ENCODE measurements around the gene PRR33.

Gene PRR33

GRCh38 chr11:1916132-1916985, 24.7 kb upstream of the PRR33 start:
- no peak for DNase-seq (ENCODE audit: low read depth in 2 of 2)

- DNase-seq (ENCODE audit: low read depth in 2 of 2) = no peak
Measured at GRCh38 chr11:1915795-1916131, 24.1 kb upstream of the PRR33 start.

DNA sequence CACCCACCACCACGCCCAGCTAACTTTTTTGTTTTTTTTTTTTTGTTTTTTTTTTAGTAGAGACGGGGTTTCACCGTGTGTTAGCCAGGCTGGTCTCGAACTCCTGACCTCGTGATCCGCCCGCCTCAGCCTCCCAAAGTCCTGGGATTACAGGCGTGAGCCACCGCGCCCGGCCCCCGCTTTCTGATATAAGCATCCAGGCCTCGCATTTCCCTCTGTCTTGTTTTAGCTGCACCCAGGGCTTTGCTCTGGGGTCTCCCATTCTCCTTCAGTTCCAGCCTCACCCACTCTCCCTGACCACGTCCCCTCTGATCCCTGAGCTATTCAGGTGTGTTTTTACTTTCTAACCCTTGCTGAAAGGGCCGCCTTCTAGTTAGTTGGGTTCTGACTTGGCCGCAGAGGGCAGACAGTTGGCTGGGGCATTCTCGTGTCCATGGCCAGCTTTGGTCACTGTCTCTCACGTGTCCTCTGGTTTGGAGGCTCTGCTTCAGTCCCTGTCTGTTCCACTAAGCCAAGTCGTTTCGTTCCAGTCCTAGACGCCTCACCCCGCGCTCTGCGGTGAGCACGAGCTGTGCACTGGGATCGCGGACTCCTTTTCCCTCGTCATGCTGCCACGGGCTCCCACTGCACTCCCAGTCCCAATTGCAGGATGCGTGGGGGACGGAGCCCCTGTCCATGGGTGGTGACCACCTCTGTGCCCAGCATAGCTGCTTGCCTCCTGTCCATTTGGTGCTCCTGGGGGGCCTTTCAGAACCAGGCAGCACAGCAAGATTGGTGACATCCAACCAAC, 21.8 kb upstream of the PRR33 start:
- DNase-seq (ENCODE audit: low read depth in 2 of 2) = no peak

- no peak for DNase-seq (ENCODE audit: low read depth in 2 of 2)
Measured at GRCh38 chr11:1912289-1912878, 20.7 kb upstream of the PRR33 start.

DNA sequence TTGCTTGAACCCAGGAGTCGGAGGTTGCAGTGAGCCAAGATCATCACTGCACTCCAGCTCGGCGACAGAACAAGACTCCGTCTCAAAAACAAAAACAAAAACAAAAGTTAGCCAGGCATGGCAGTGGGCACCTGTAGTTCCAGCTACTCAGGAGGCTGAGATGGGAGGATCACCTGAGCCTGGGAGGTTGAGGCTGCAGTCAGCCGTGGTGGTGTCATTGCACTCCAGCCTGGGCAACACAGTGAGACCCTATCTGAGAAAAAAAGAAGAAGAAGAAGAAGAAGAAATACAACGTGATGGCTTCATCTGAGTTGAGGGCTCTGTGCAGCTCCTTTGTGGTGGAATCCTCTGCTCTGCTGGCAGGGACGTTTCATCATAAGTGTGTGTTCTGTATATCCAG, 17.8 kb upstream of the PRR33 start:
- no peak for DNase-seq (ENCODE audit: low read depth in 2 of 2)

DNA sequence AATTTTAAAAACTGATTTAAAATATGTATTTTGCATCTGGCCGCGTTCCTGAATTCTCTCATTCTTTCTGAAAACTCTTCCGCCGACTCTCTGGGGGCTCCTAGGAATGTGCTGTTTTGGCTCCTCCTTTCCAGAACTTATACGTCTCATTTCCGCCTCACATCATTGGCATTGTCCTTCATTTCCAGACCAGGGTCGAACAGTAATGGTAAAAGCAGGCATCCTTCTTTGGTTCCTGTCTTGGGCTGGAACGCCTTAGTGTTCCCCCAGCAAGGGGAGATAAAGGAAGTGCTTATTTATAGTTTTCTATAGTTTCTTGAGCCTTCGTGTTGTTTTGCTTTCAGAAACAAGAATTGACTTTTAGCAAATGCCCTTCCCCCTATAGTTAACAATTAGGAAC, 16.9 kb upstream of the PRR33 start:
- no peak for DNase-seq (ENCODE audit: low read depth in 2 of 2)

- DNase-seq (ENCODE audit: low read depth in 2 of 2) = no peak
Measured at GRCh38 chr11:1906611-1907423, 15.1 kb upstream of the PRR33 start.

DNA sequence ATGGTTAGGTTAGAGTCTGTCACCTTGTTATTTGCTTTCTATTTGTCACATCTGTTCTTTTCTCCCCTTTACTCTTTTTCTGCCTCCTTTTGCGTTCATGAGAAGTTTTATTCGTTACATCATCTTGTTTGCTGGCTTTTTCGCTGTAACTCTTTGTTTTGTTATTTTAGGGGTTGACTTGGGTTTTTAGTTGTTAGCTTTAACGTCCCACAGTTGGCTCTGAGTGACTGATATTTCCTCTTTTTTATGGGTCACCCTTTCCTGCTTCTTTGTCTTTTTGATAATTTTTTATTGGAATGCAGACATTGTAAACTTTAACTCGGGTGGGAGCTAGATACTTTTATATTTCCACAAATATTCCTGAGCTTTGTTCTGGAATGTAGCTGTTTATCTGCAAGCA, 14.5 kb upstream of the PRR33 start:
- no peak for DNase-seq (ENCODE audit: low read depth in 2 of 2)

DNA sequence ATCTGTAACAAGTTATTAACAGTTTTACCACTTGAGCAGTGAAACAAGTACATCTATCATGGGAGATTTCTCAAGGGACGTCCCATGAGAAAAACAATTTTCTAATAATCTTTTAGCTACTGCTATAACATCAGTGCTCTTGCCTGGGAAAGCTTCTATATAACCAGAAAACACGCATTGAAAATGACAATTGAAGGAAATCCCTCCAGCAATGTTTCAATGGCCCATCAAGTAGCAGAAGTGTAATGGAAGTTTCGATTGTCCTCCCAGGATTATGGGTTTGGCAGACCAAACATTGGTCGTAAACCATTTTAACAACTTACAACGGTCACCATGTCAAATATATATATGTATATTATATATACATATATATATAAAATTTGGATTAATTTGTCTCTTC, 8.0 kb upstream of the PRR33 start:
- DNase-seq (ENCODE audit: low read depth in 2 of 2) = no peak

- no peak for DNase-seq (ENCODE audit: low read depth in 2 of 2)
Measured at GRCh38 chr11:1899090-1899489, 7.4 kb upstream of the PRR33 start.

DNA sequence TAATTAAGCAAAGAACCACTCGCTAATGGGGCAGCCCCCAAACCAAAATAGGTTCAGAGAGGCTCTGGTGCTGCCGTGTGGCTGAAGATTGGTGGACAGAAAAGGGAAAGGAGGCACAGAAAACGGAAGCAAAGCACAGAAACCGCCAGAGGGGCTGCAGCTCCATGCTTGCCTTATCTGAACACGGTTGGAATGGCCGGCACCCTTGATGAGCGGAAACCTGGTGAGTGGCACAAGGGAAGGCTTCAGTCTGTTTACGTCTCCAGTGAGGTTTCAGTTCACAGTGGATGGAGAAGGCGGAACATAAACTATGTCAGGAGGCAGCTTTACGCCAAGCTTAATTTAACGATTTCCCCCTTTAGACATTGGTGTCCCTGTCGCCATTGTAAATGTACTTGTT, 5.2 kb upstream of the PRR33 start:
- DNase-seq (ENCODE audit: low read depth in 2 of 2) = no peak

GRCh38 chr11:1896468-1896867, 4.8 kb upstream of the PRR33 start:
- DNase-seq (ENCODE audit: low read depth in 2 of 2) = no peak

- DNase-seq (ENCODE audit: low read depth in 2 of 2) = no peak
Measured at GRCh38 chr11:1894759-1895158, 3.1 kb upstream of the PRR33 start.

DNA sequence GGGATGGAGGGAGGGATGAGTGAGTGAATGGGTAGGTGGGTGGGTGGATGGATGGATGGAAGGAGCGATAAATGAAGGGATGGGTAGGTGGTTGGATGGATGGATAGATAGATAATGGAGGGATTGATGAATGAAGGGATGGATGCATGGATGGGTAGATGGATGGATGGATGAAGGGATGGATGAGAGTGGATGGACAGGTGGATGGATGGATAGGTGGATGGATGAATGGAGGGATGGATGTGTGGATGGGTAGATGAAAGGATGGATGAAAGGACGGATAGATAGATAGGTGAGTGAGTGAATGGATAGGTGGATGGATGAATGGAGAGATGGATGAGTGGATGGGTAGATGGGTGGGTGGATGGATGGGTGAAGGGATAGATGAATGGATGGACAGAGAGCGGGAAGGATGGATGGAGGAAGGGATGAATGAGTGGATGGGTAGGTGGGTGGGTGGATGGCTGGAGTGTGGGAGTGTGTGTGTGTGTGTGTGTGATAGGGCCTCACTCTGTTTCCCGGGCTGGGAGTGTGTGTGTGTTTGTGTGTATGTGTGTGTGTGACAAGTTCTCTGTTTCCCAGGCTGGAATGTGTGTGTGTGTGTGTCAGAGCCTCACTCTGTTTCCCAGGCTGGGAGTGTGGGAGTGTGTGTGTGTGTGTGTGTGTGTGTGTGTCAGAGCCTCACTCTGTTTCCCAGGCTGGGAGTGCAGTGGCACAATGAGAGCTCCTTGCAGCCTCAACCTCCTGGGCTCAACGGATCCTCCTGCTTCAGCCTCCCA, 2.1 kb upstream of the PRR33 start:
- no peak for DNase-seq (ENCODE audit: low read depth in 2 of 2)

GRCh38 chr11:1892558-1892957, 863 bp upstream of the PRR33 start:
- DNase-seq (ENCODE audit: low read depth in 2 of 2) = no peak

- no peak for DNase-seq (ENCODE audit: low read depth in 2 of 2)
Measured at GRCh38 chr11:1892116-1892515, 421 bp upstream of the PRR33 start.

- DNase-seq (ENCODE audit: low read depth in 2 of 2) = no peak
Measured at GRCh38 chr11:1890856-1891830, 552 bp downstream of the PRR33 start.

DNA sequence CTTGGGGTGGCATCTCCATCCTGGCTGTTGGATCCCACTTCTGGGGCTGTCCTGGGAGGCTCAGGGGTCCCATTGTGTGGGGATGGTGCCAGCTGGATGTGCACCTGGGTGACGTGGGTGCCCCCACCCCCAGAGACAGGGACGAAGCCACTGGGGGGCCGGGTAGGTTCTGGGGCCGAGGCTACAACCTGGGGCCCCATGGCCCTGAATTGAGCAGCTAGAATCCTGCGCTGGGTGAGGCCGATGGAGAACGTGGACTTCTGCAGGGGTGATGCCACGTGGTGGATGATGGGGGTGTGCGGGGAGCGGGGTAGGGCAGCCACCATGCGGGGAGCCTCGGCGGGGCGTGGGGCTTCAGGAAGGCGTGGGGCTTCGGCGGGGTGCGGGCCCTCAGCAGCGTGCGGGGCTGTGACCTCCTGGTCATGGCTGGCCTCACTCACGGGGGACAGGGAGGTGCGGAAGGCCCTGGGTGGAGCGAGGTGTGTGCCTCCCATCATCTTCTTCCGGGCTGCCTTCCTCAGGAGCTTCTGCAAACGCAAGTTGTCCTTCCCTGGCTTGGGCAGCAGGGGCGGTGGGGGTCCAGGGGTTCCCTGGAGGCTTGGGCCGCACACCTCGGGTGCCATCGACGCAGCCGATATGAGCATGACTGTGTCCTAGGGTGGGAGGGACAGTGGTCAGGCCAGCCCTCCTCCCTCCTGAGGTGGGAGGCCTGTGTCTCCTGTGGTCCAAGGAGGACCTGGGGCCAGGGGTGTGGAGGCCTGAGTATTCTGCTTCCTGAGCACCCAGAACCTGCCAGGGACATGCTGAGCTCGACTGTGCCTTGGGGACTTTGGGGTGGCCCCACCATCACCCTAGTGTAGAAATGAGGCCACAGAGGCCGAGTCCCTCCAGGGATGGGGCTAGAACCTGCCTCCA, 1.5 kb downstream of the PRR33 start:
- no peak for DNase-seq (ENCODE audit: low read depth in 2 of 2)

All from stimulated activated CD8-positive, alpha-beta memory T cell treated with anti-CD3 and anti-CD28 coated beads, Interleukin-7, amount 100 ng/mL, for 1 hour (primary cell).